Ovary (tissue), 10 donors: Measurements from ENCODE around the gene XIRP2. TPM values are rescaled to one million over a fixed set of nuclear protein-coding genes. Genes with fewer than 3 reads are reported as not detected.

Experiments used
- DNase-seq, 5 donors: peaks; one replicate each; pipeline ENCODE4 v3.0.0-alpha.2; 2019 to 2020
- H3K27ac ChIP-seq, 2 donors: fragments of 200-600 bp; one replicate each; pipeline versions ENCODE4 v1.5.1 to v1.8.0; 2019 to 2022
- H3K27me3 ChIP-seq: fragments of 200-600 bp; one replicate; pipeline ENCODE4 v1.8.0; 2022
- H3K36me3 ChIP-seq: fragments of 200-600 bp; sonication (generic); one replicate; pipeline ENCODE4 v1.5.1; 2019
- H3K4me1 ChIP-seq: one replicate; pipeline ENCODE4 v1.8.1; 2013; ENCODE audit warnings: mild to moderate bottlenecking, moderate library complexity; ENCODE audit not compliant: insufficient read depth
- H3K4me3 ChIP-seq: fragments of 200-600 bp; sonication (generic); one replicate; pipeline ENCODE4 v1.5.1; 2017
- H3K9me3 ChIP-seq, 2 donors: fragments of 200-600 bp in 1 of 2; sonication (generic) in 1 of 2; one replicate each; pipeline versions ENCODE4 v1.5.1 to v1.8.1; 2013 to 2019; ENCODE audit warnings: mild to moderate bottlenecking in 1 of 2, moderate library complexity in 1 of 2
- CTCF ChIP-seq, 3 donors: fragments of 450-650 bp in 2 of 3; fragments of 200-600 bp in 1 of 3; IDR thresholded peaks; one replicate each; pipeline versions ENCODE4 v1.5.1 to v1.8.0; 2016 to 2022; ENCODE audit warnings: antibody characterized with exemption in 3 of 3, mild to moderate bottlenecking in 1 of 3
- EP300 ChIP-seq: sonication (generic); formaldehyde crosslinking; IDR thresholded peaks from one replicate; pipeline ENCODE4 v1.6.1; 2017; ENCODE audit warnings: antibody characterized with exemption
- POLR2A ChIP-seq: fragments of 450-650 bp; IDR thresholded peaks from one replicate; pipeline ENCODE4 v1.6.1; 2017; ENCODE audit warnings: antibody characterized with exemption, mild to moderate bottlenecking, moderate library complexity
- WGBS, 3 donors: extraction: QIAGEN DNeasy Blood & Tissue Kit in 1 of 3; methylation state at CpG; one replicate each; pipeline versions ENCODE4 v1.1.5 to v1.1.7; 2013 to 2017; 5-methylcytosine and 5-hydroxymethylcytosine counted together
- intact Hi-C, 4 donors: fragments of 100-400 bp; cut with DNase I; formaldehyde crosslinking; loops; one replicate each; pipeline versions ENCODE4 v1.11.0 to v1.15.1; 2022 to 2023
- long read RNA-seq, 3 donors: library from polyadenylated mRNA in 2 of 3; unstranded in 2 of 3; transcript quantifications; one replicate each; pipeline ENCODE4 v2.0.0 and lab custom pipeline, GENCODE V29; 2021 to 2026
- polyA plus RNA-seq, 2 donors: library from polyadenylated mRNA; stranded (reverse); fragments of 200-250 nt in 1 of 2; fragments of 350-450 nt in 1 of 2; fragmentation: Illumina TruSeq in 1 of 2; extraction: RNeasy Lipid Tissue Mini Kit (QIAGEN cat#74804) in 1 of 2; gene quantifications; one replicate each; pipeline ENCODE4 v1.2.3, GENCODE V29; 2013 to 2014
- total RNA-seq, 7 donors: library from RNA; depleted of rRNA in 2 of 7; stranded (reverse); fragments of >200 nt in 2 of 7; fragmentation: NEBNext Ultra II Directional in 3 of 7; extraction: Animal tissue kit (Norgen Biotek cat#: 25700) in 3 of 7; gene quantifications; one replicate each; pipeline versions ENCODE4 v1.1.0 to v1.2.4, GENCODE V29; 2016 to 2023
- donor health status: DM: no; HTN: no; CAD: no; lungs with moderate emphysema.
- donor health status: DM: no; HTN: no; CAD: no.
- donor health status: Bipolar disorder and iron deficiency.
- donor health status: DM: yes; HTN: yes; CAD: no.
- donor health status: DM: no; HTN: no; CAD: no.
- donor health status: DM: yes; HTN: yes; CAD: no.

The XIRP2 gene
- under 1 TPM in 3 of 7 donors, not detected in 4; 0.03 to 0.42 (median 0.12) TPM for total RNA-seq
- under 1 TPM; 0.12 to 0.47 TPM for polyA plus RNA-seq
- long read RNA-seq, donor 1: 0 reads
- long read RNA-seq, donor 2: 0 reads
- long read RNA-seq, donor 3: 0 reads

- H3K4me1 ChIP-seq: no peaks in the 10 kb centered on the region
- no peak within 1 kb of the TSS for H3K27ac ChIP-seq
- H3K4me3 ChIP-seq: no peak within 1 kb of the TSS
- no peak for DNase-seq
- H3K27me3 ChIP-seq: no peaks in the 10 kb centered on the region
- intact Hi-C loops: no loop called here
- H3K9me3 ChIP-seq: no peaks in the 10 kb centered on the region
- TF ChIP-seq CTCF (IDR thresholded peaks at IDR 0.05): no peak
- TF ChIP-seq EP300: no peak
- no peak for TF ChIP-seq POLR2A
- H3K36me3 ChIP-seq: no peaks in the 10 kb centered on the region
- 43 to 61% (median 57%) methylated on average over 2 of the region's 2 CpGs for WGBS, 3 donors
These were observed at the start of gene XIRP2 for GRCh38 chr2:166888180-166888579. Gene XIRP2, plus strand, starts transcription at chr2:166888480. Its CDS starts 15,003 bp downstream, at chr2:166903483.

GRCh38 chr2:166841152-166841551 is 47.1 kb upstream of the XIRP2 start:
- Histone ChIP-seq H3K27me3 (no peaks in the 10 kb centered on the region), H3K27ac (no peak overlapping the region), H3K9me3 (no peaks in the 10 kb centered on the region), H3K36me3 (no peaks in the 10 kb centered on the region), H3K4me3 (no peak overlapping the region), H3K4me1 (no peaks in the 10 kb centered on the region)
- no peak for DNase-seq
- TF ChIP-seq EP300 (no peak), POLR2A (no peak), CTCF (IDR thresholded peaks at IDR 0.05) (no peak)
- WGBS, 3 donors: 45 to 67% (median 52%) methylated on average over 2 of the region's 2 CpGs
- intact Hi-C loops: no loop called here

- intact Hi-C loops: no loop called here
- no peak for DNase-seq
- no peak overlapping the region for H3K27ac ChIP-seq
- no peaks in the 10 kb centered on the region for H3K36me3 ChIP-seq
- no peaks in the 10 kb centered on the region for H3K9me3 ChIP-seq
- TF ChIP-seq CTCF (IDR thresholded peaks at IDR 0.05) (no peak), EP300 (no peak), POLR2A (no peak)
- 25 to 40% (median 26%) methylated on average over 1 of the region's 1 CpG for WGBS, 3 donors
- no peaks in the 10 kb centered on the region for H3K4me1 ChIP-seq
- H3K4me3 ChIP-seq: no peak overlapping the region
- no peaks in the 10 kb centered on the region for H3K27me3 ChIP-seq
These were observed 46.6 kb upstream of the XIRP2 start for GRCh38 chr2:166841679-166842078.

- DNase-seq: no peak
- intact Hi-C loops: no loop called here
- Histone ChIP-seq H3K27me3 (no peaks in the 10 kb centered on the region), H3K9me3 (no peaks in the 10 kb centered on the region), H3K27ac (no peak overlapping the region), H3K4me3 (no peak overlapping the region), H3K36me3 (no peaks in the 10 kb centered on the region), H3K4me1 (no peaks in the 10 kb centered on the region)
- TF ChIP-seq CTCF (IDR thresholded peaks at IDR 0.05) (no peak), POLR2A (no peak), EP300 (no peak)
- 75 to 78% (median 76%) methylated on average over 1 of the region's 1 CpG for WGBS, 3 donors
These were observed 44.2 kb upstream of the XIRP2 start for GRCh38 chr2:166844111-166844510.
